Measurements from ENCODE around the gene ZNF92.

- TF ChIP-seq POLR2A (IDR thresholded peaks at IDR 0.05): no peak
- no peak for TF ChIP-seq CTCF (IDR thresholded peaks at IDR 0.05)
These were observed 35.3 kb upstream of the ZNF92 start for GRCh38 chr7:65338346-65338745.
